Immature natural killer cell (primary cell): ENCODE results near the gene MFGE8. TPM values are rescaled to one million over a fixed set of nuclear protein-coding genes. Genes with fewer than 3 reads are reported as not detected.

Source experiments
- DNase-seq, 3 donors: peaks; one replicate each; pipeline ENCODE4 v3.0.0; 2022; ENCODE audit warnings: mixed read lengths in 1 of 3
- H3K27ac Mint-ChIP-seq, 6 donors: one replicate each; pipeline ENCODE4 v1.8.0; 2020; ENCODE audit warnings: mixed read lengths in 6 of 6, mild to moderate bottlenecking in 5 of 6, inconsistent platforms in 4 of 6, moderate library complexity in 3 of 6
- H3K27me3 Mint-ChIP-seq, 3 donors: one replicate each; pipeline ENCODE4 v1.8.0; 2020 to 2021; ENCODE audit warnings: low read depth in 3 of 3, mild to moderate bottlenecking in 3 of 3, mixed read lengths in 3 of 3, moderate library complexity in 3 of 3, inconsistent platforms in 1 of 3
- H3K36me3 Mint-ChIP-seq, 3 donors: one replicate each; pipeline ENCODE4 v1.8.0; 2020; ENCODE audit warnings: mixed read lengths in 3 of 3, inconsistent platforms in 2 of 3, mild to moderate bottlenecking in 2 of 3
- H3K4me1 Mint-ChIP-seq, 2 donors: one replicate each; pipeline ENCODE4 v1.8.0; 2020; ENCODE audit warnings: inconsistent platforms in 2 of 2, mild to moderate bottlenecking in 2 of 2, mixed read lengths in 2 of 2, moderate library complexity in 1 of 2
- H3K4me3 Mint-ChIP-seq, 5 donors: one replicate each; pipeline ENCODE4 v1.8.0; 2020; ENCODE audit warnings: mild to moderate bottlenecking in 5 of 5, mixed read lengths in 5 of 5, inconsistent platforms in 3 of 5, moderate library complexity in 3 of 5
- H3K9me3 Mint-ChIP-seq, 6 donors: one replicate each; pipeline ENCODE4 v1.8.0; 2020; ENCODE audit warnings: mild to moderate bottlenecking in 6 of 6, mixed read lengths in 6 of 6, inconsistent platforms in 4 of 6, moderate library complexity in 3 of 6
- polyA plus RNA-seq, 3 donors: library from polyadenylated mRNA; unstranded; fragments of 300-500 nt; fragmentation: Illumina TruSeq; gene quantifications; one replicate each; pipeline ENCODE4 v1.2.3, GENCODE V29; 2021

The MFGE8 gene
- polyA plus RNA-seq, 3 donors from 2014 or later = 3.8 to 6.9 (median 4.4) TPM

DNA sequence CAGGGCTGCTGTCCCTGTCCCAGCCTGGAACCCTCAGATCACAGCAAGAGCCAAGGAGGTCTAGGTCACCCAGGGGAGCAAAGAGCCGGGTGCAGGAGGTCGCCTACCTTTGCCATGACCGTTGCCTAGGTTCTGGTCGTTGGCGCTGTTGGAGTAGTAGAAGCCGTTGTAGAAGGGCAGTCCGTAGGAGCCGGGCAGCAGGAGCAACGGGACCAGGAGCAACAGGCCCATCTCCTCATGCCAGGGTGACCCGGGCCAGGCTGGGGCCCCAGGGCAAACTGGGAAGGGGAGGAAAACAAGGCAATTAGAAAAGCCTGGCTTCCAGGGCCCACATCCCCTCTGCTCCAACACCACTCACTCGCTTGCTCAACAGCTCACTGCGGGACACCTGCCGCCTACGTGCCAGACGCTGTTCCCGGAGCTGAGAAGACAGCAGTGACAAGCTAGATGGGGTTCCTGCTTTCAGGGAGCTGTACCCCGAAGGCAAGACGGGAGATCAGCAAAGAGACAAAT lies 26.1 kb downstream of the MFGE8 start:
- Mint-ChIP-seq H3K4me3 (no peak overlapping the region), H3K9me3 (no peaks in the 10 kb centered on the region), H3K36me3 (peaks cover 0 to 7% (median 0%) of the 10 kb centered on the region in 3 donors), H3K4me1 (no peaks in the 10 kb centered on the region), H3K27ac (no peak overlapping the region), H3K27me3 (peaks cover 0 to 2% (median 0%) of the 10 kb centered on the region in 3 donors)
- no peak for DNase-seq

- peaks cover 0 to 2% (median 2%) of the 10 kb centered on the region in 3 donors for H3K27me3 Mint-ChIP-seq
- DNase-seq = no peak
- H3K27ac Mint-ChIP-seq = no peak overlapping the region
- H3K4me3 Mint-ChIP-seq = no peak overlapping the region
- peaks cover 0 to 7% (median 0%) of the 10 kb centered on the region in 3 donors for H3K36me3 Mint-ChIP-seq
- H3K9me3 Mint-ChIP-seq = no peaks in the 10 kb centered on the region
- no peaks in the 10 kb centered on the region for H3K4me1 Mint-ChIP-seq
Measured at GRCh38 chr15:88882785-88883184, 30.4 kb downstream of the MFGE8 start.

DNA sequence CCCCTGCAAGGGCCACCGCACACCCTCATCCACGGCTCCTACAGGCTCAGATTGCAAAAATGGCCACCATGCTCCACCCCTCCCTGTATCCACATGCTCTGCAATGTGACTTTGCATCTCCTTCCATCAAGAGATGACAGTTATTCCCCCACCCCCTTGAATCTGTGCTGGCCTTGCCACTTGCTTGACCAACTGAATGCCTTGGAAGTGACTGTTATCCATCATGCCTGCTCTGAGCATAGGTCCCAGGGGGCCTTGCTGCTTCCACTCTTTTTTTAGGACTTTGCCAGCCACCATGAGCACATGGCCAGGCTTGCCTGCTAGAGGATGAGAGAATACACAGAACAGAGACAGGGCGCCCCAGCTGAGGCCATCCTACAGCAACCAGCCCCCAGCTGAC lies 31.4 kb downstream of the MFGE8 start:
- no peaks in the 10 kb centered on the region for H3K4me1 Mint-ChIP-seq
- H3K36me3 Mint-ChIP-seq = peaks cover 0 to 7% (median 0%) of the 10 kb centered on the region in 3 donors
- H3K27me3 Mint-ChIP-seq = peaks cover 0 to 2% (median 2%) of the 10 kb centered on the region in 3 donors
- H3K9me3 Mint-ChIP-seq = no peaks in the 10 kb centered on the region
- no peak for DNase-seq
- no peak overlapping the region for H3K4me3 Mint-ChIP-seq
- no peak overlapping the region for H3K27ac Mint-ChIP-seq

- no peak for DNase-seq
- Mint-ChIP-seq H3K27ac (no peak overlapping the region), H3K4me1 (no peaks in the 10 kb centered on the region)
Measured at GRCh38 chr15:88880944-88881740, 32.0 kb downstream of the MFGE8 start.

GRCh38 chr15:88878720-88879184 lies 34.4 kb downstream of the MFGE8 start:
- Mint-ChIP-seq H3K4me3 (no peak overlapping the region), H3K4me1 (no peaks in the 10 kb centered on the region), H3K27me3 (peaks cover 0 to 7% (median 2%) of the 10 kb centered on the region in 3 donors), H3K27ac (no peak overlapping the region), H3K9me3 (no peaks in the 10 kb centered on the region), H3K36me3 (no peaks in the 10 kb centered on the region)
- DNase-seq = no peak

More at GRCh38 chr15:88880944-88881740, 32.0 kb downstream of the MFGE8 start:
- Mint-ChIP-seq H3K27me3 (peaks cover 0 to 2% (median 2%) of the 10 kb centered on the region in 3 donors), H3K9me3 (no peaks in the 10 kb centered on the region), H3K36me3 (peaks cover 0 to 7% (median 0%) of the 10 kb centered on the region in 3 donors), H3K4me3 (no peak overlapping the region)

DNA sequence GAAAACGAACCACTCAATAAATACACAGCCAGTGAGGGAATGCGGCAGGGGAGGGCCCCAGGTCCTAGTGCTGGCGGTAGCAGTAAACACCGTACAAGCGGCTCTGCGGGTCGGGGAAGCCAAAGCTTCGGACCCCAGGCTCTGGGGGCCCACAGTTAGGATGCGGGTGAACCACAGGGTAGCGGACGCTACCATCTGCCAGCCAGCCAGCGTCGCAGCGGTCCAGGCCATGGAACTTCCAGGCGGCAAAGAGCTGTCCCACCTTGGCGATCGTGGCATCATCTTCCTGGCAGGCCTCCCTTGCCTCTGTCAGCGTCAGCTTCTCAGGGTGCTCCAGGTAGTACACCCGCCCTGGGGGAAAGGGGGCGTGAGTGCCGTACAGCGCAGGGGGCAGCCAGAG lies 35.3 kb downstream of the MFGE8 start:
- H3K27me3 Mint-ChIP-seq = peaks cover 0 to 10% (median 2%) of the 10 kb centered on the region in 3 donors
- no peaks in the 10 kb centered on the region for H3K4me1 Mint-ChIP-seq
- H3K9me3 Mint-ChIP-seq = no peaks in the 10 kb centered on the region
- H3K27ac Mint-ChIP-seq = no peak overlapping the region
- no peaks in the 10 kb centered on the region for H3K36me3 Mint-ChIP-seq
- no peak overlapping the region for H3K4me3 Mint-ChIP-seq
- no peak for DNase-seq

GRCh38 chr15:88877415-88877814 lies 35.8 kb downstream of the MFGE8 start:
- Mint-ChIP-seq H3K4me3 (no peak overlapping the region), H3K27ac (no peak overlapping the region), H3K9me3 (no peaks in the 10 kb centered on the region), H3K36me3 (no peaks in the 10 kb centered on the region), H3K4me1 (no peaks in the 10 kb centered on the region), H3K27me3 (peaks cover 0 to 14% (median 2%) of the 10 kb centered on the region in 3 donors)
- no peak for DNase-seq

DNA sequence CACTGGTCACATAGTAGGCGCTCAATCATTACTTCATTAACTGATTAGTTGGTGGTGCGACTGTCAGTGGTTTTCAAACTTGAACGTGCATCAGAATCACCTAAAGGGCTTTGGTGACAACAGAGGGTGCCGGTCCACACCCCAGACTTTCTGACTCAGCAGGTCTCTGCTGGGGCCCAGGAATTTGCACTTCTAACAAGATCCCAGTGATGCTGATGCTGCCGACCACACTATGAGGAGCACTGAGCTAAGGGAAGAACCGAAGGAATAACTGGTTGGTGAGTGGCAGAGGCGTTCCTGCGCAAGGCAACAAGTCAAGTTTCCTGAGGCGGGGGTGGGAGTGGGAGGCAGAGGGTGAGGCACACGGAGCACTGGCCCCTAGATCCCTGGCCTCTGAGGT lies 36.6 kb downstream of the MFGE8 start:
- no peak for DNase-seq
- Mint-ChIP-seq H3K9me3 (no peaks in the 10 kb centered on the region), H3K27me3 (peaks cover 0 to 14% (median 3%) of the 10 kb centered on the region in 3 donors), H3K4me3 (no peak overlapping the region), H3K27ac (no peak overlapping the region), H3K4me1 (no peaks in the 10 kb centered on the region), H3K36me3 (no peaks in the 10 kb centered on the region)

DNA sequence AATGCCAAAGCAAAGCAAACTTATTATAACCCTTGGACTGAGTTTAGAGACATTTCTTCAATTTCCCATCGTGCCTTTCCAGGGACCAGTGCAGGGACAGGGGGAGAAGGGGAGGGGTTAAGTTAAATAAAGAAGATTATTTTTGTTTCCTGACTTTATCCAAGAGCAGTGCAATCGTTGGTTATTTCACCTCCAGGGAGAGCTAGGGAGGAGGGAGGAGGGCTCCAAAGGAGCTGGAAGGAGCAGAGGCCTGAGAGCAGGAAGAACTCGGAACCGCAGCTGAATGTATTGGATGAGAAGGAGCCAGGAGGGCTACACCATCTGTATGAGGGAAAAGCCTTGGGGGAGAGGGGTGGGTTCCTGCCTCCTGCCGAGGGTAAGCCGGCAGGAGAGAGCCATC lies 38.5 kb downstream of the MFGE8 start:
- no peaks in the 10 kb centered on the region for H3K4me1 Mint-ChIP-seq
- no peaks in the 10 kb centered on the region for H3K9me3 Mint-ChIP-seq
- H3K27me3 Mint-ChIP-seq = peaks cover 0 to 14% (median 3%) of the 10 kb centered on the region in 3 donors
- no peak overlapping the region for H3K4me3 Mint-ChIP-seq
- DNase-seq = no peak
- H3K27ac Mint-ChIP-seq = no peak overlapping the region
- H3K36me3 Mint-ChIP-seq = no peaks in the 10 kb centered on the region

DNA sequence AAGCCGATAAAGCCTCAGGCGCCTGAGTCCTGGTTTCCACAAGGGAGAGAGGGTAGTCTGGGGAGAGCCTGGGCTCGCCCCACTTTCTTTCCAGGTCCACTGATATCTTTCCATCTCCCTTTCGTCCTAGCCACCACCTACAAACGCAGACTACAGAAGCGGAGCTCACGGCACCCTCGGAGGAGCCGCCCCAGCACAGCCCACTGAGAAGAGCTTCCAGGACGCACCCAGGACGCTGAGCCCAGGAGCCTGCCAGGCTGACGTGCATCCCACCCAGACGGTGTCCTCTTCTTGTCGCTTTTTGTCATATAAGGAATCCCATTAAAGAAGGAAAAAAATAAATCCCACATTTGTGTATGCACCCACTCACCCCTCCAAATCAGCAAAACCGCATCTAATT lies 38.9 kb downstream of the MFGE8 start:
- H3K4me3 Mint-ChIP-seq = no peak overlapping the region
- H3K4me1 Mint-ChIP-seq = no peaks in the 10 kb centered on the region
- H3K9me3 Mint-ChIP-seq = no peaks in the 10 kb centered on the region
- no peaks in the 10 kb centered on the region for H3K36me3 Mint-ChIP-seq
- no peak overlapping the region for H3K27ac Mint-ChIP-seq
- DNase-seq = no peak
- H3K27me3 Mint-ChIP-seq = peaks cover 0 to 13% (median 3%) of the 10 kb centered on the region in 3 donors

DNA sequence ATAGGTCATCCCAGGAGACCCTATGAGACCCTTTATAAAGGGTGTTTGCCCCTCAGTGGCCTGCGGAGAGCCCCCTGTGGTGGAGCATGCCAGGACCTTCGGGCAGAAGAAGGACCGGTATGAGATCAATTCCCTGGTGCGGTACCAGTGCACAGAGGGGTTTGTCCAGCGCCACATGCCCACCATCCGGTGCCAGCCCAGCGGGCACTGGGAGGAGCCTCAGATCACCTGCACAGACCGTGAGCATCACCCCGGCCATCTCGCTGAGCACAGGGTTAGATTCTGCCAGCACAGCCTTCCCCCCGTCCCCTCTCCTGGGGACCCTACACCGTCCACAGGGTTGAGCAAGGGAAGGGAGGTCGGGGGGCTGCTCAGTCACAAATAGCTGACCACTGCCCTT lies 39.4 kb downstream of the MFGE8 start:
- peaks cover under 1 to 12% (median 1%) of the 10 kb centered on the region in 3 donors for H3K27me3 Mint-ChIP-seq

DNA sequence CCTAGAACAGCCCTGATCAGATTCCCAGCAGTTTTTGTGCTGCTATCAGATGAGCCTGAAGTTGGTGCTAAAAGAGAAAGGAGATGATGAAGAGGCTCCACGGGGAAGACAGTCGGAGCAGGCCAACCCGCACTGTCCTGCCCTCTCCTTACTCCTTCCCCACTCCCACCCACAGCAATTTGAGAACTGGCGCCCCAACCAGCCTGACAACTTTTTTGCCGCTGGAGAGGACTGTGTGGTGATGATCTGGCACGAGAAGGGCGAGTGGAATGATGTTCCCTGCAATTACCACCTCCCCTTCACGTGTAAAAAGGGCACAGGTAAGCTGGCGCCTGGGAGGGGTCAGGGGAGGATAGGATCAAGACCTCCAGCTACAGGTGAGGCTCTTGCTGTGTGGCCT lies 40.5 kb downstream of the MFGE8 start:
- H3K9me3 Mint-ChIP-seq = no peaks in the 10 kb centered on the region
- peaks cover 1 to 12% (median 2%) of the 10 kb centered on the region in 3 donors for H3K27me3 Mint-ChIP-seq
- H3K4me1 Mint-ChIP-seq = no peaks in the 10 kb centered on the region
- no peak for DNase-seq
- no peak overlapping the region for H3K4me3 Mint-ChIP-seq
- H3K36me3 Mint-ChIP-seq = no peaks in the 10 kb centered on the region
- H3K27ac Mint-ChIP-seq = no peak overlapping the region

More for the DNA sequence above, 39.4 kb downstream of the MFGE8 start:
- Mint-ChIP-seq H3K4me3 (no peak overlapping the region), H3K27ac (no peak overlapping the region), H3K36me3 (no peaks in the 10 kb centered on the region), H3K9me3 (no peaks in the 10 kb centered on the region), H3K4me1 (no peaks in the 10 kb centered on the region)
- DNase-seq = no peak

DNA sequence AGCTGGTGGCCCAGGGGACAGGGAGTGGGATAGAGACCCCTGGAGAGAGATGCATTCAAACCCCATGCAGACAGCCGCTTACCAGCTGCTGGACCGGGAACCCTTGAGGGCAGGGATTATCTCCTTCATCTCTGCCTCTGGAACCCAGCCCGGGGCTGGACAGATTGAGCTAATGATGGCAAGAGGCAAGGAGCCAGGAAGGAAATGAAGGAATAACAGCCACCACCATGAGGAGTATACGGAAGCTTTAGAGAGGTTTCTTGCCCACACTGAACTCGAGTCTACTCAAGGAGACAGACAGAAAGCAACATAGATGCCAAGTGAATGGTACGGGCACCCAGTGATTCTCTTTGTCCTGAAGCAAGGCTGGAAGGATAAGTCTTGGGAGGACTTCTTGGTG lies 41.1 kb downstream of the MFGE8 start:
- Mint-ChIP-seq H3K4me3 (no peak overlapping the region), H3K36me3 (no peaks in the 10 kb centered on the region), H3K27ac (no peak overlapping the region), H3K27me3 (peaks cover 1 to 12% (median 2%) of the 10 kb centered on the region in 3 donors), H3K4me1 (no peaks in the 10 kb centered on the region), H3K9me3 (no peaks in the 10 kb centered on the region)
- no peak for DNase-seq

- H3K4me1 Mint-ChIP-seq = no peaks in the 10 kb centered on the region
Measured at GRCh38 chr15:88871313-88871712, 41.9 kb downstream of the MFGE8 start.

More at GRCh38 chr15:88871313-88871712, 41.9 kb downstream of the MFGE8 start:
- no peaks in the 10 kb centered on the region for H3K36me3 Mint-ChIP-seq
- H3K27me3 Mint-ChIP-seq = peaks cover 1 to 14% (median 2%) of the 10 kb centered on the region in 3 donors
- H3K27ac Mint-ChIP-seq = no peak overlapping the region
- no peak for DNase-seq
- H3K4me3 Mint-ChIP-seq = no peak overlapping the region
- H3K9me3 Mint-ChIP-seq = no peaks in the 10 kb centered on the region
